ENCODE measurements around the gene CDIPT.

The CDIPT gene

GRCh38 chr16:29830774-29831173, 32.3 kb downstream of the CDIPT start:
- FAIRE-seq = no peak
- DNase-seq (ENCODE audit: insufficient read length, low spot score) = no peak
- TF ChIP-seq, protein P1, sequence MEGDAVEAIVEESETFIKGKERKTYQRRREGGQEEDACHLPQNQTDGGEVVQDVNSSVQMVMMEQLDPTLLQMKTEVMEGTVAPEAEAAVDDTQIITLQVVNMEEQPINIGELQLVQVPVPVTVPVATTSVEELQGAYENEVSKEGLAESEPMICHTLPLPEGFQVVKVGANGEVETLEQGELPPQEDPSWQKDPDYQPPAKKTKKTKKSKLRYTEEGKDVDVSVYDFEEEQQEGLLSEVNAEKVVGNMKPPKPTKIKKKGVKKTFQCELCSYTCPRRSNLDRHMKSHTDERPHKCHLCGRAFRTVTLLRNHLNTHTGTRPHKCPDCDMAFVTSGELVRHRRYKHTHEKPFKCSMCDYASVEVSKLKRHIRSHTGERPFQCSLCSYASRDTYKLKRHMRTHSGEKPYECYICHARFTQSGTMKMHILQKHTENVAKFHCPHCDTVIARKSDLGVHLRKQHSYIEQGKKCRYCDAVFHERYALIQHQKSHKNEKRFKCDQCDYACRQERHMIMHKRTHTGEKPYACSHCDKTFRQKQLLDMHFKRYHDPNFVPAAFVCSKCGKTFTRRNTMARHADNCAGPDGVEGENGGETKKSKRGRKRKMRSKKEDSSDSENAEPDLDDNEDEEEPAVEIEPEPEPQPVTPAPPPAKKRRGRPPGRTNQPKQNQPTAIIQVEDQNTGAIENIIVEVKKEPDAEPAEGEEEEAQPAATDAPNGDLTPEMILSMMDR (IDR thresholded peaks at IDR 0.05; ENCODE audit: insufficient read depth, missing control alignments) = no peak

GRCh38 chr16:29826342-29826695, 36.7 kb downstream of the CDIPT start:
- FAIRE-seq (no peak), DNase-seq (ENCODE audit: insufficient read length, low spot score) (no peak)
- TF ChIP-seq, protein P1 (IDR thresholded peaks at IDR 0.05; ENCODE audit: insufficient read depth, missing control alignments) = no peak

DNA sequence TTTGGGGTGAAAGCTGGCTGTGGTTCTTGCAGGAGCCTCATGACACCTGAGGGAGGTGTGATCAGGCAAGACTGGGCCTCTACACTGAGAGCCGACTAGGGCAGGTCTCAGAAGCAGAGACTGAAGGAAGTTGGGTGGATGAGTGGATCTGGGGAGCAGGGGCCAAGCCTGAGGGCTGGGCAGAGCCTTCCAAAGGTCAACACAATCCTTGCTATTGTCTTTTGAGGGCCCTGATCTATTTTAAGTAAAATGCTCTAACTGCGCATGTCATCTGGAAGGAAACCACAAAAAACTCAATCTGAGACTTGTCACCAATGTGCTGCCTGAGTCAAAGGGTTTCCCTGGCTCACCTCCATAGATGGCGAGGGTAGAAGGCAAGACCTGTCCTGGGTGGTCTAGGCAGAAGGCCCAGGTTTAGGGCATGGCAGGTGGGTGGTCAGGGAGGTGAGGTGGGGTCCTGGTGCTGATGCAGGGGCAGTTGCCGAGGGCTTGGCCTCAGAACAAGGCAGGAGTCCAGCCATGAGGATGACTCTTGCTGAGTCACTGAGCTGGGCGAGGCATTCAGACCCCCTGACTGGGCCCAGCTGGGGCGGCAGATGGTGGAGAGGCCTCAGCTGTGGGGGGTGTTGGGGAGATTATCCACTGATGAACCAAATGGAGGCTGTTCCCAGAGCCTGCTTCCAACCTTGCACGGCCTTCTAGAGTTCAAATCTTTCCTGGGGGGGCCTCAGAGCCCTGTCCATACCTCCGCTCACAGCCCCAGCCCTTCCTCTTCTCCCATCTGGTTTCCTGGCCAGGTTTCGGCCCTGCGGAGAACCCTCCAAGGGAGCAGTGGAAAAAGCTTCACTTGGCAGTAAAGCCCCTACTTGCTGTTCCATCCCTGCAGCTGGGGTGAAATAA, 37.6 kb downstream of the CDIPT start:
- TF ChIP-seq, protein P1 (IDR thresholded peaks at IDR 0.05; ENCODE audit: insufficient read depth, missing control alignments) = no peak
- FAIRE-seq (no peak), DNase-seq (ENCODE audit: insufficient read length, low spot score) (peak; percentile 88)

- DNase-seq (ENCODE audit: insufficient read length, low spot score) = no peak
- TF ChIP-seq, protein P1 (IDR thresholded peaks at IDR 0.05; ENCODE audit: insufficient read depth, missing control alignments) = no peak
- FAIRE-seq = no peak
Observed at GRCh38 chr16:29824589-29825144, 38.4 kb downstream of the CDIPT start.

DNA sequence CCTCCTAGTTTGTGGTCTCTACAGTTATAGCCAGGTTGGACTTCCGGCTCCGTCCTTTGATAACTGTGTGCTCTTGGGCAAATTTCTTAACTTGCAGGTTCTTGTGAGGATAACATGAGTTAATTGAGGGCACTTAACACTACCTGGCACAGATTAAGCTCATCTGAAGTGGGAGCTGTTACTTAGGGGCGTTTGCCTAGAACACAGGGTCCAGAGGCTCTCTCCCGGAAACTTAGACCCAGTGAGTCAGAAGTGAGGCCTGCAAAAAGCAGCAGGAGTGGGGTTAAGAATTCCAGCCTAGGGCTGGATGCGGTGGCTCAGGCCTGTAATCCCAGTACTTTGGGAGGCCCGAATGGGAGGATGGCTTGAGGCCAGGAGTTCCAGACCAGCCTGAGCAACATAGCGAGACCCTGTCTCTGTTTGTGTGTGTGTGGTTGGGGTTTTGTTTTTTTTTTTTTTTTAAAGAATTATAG, 41.3 kb downstream of the CDIPT start:
- FAIRE-seq = no peak
- no peak for DNase-seq (ENCODE audit: insufficient read length, low spot score)
- TF ChIP-seq, protein P1 (IDR thresholded peaks at IDR 0.05; ENCODE audit: insufficient read depth, missing control alignments) = no peak

DNA sequence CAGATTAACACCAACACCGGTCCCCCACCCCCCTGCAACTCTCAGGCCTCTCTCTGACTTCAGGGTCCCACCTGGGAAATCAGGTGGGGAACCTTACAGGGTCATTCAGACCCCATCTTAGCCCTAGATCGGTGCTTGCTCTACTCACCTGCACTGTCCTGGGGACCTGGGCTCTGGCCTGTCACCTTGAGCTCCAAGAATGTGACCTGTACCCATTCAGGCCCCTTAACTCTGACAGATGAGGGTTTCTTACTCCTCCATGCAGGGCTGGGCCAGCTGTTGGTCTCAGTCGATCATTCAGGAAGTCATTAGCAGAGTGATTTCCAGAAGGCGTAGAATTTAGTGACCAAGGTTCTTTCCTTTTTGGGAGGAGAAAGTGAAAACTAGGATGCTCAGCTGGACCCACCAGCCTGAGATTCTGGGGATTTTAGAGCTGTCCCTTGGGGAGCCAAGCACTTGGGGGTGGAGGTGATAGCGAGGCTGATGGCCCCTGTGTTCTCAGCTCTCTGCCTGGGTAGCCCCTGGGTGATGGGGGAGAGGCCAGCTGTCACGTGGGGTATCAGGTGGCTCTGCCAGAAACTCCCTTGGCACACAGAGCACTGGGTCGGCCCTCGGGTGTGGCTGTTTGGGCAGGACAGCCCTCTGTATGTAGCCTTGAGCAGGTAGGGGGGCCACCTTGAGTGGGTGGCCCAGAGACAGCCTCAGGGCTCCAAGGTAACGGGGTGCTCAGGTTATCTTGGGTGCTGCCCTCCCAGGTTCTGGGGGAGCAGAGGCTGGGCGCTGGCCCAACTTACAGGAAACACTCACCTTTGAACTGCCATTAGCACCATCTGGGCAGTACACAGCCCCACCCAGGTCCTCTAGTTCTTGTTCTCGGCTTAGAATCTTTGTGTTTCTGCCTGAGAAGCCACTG, 42.0 kb downstream of the CDIPT start:
- TF ChIP-seq, protein P1 (IDR thresholded peaks at IDR 0.05; ENCODE audit: insufficient read depth, missing control alignments) = no peak
- DNase-seq (ENCODE audit: insufficient read length, low spot score) (no peak), FAIRE-seq (no peak)

Data from D721Med (cell line).